PFSK-1 (cell line): ENCODE measurements around the gene VIT.

Source experiments
- FOXP2 ChIP-seq: optimal IDR thresholded peaks from 2 replicates; pipeline ENCODE3; 2011; ENCODE audit warnings: borderline replicate concordance, control low read depth, inconsistent platforms; ENCODE audit not compliant: insufficient read depth; ENCODE audit errors: extremely low read length, extremely low read depth
- POLR2AphosphoS5 ChIP-seq: IDR thresholded peaks from 2 replicates; pipeline ENCODE4 v1.6.1; 2012; ENCODE audit warnings: low read depth, mild to moderate bottlenecking, control low read depth, low read length, moderate library complexity
- SIN3A ChIP-seq: IDR thresholded peaks from 2 replicates; pipeline ENCODE4 v1.6.1; 2012; ENCODE audit warnings: mild to moderate bottlenecking, low read length, moderate library complexity, borderline replicate concordance; ENCODE audit not compliant: insufficient read depth
- TAF1 ChIP-seq: IDR thresholded peaks from 2 replicates; pipeline ENCODE4 v1.6.1; 2012; ENCODE audit warnings: low read length, control low read depth, borderline replicate concordance; ENCODE audit not compliant: insufficient read depth
- TF ChIP-seq, protein P1 (sequence below), 2 experiments: IDR thresholded peaks; 2 replicates each; pipeline versions ENCODE4 v1.6.1 to v1.8.0; 2011 to 2012; ENCODE audit warnings: low read depth in 2 of 2, low read length in 2 of 2, control low read depth in 1 of 2, inconsistent platforms in 1 of 2, mild to moderate bottlenecking in 1 of 2, moderate library complexity in 1 of 2; ENCODE audit not compliant: insufficient read depth in 1 of 2

The VIT gene

DNA sequence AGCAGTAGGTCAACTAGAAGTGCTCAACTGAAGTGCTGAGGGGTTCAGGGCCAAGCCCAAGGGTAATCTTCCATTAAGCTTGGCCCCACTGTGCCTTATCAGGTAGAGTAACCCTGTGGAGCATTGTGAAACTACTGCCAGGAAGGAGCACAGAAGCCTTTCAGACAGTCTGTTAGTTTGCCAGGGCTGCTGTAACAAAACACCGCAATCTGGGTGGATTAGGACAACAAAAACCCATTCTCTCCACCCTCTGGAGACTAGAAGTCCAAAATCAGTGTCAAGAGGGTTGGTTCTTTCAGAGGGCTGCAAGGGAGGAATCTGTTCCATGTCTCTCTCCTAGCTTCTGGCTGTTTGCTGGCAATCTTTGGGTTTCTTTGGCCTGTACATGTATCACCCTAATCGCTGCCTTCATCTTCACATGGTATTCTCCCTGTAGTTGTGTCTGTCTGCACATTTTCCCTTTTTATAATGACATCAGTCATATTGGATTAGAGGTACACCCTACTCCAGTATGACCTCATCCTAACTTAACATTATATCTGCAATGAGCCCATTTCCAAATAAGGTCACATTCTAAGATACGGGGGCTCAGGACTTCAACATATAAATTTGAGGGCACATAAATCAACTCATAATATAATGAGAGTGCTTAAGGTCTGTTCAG is 21.2 kb downstream of the VIT start:
- TF ChIP-seq POLR2AphosphoS5 (no peak), TAF1 (no peak), SIN3A (no peak), FOXP2 (no peak)
- TF ChIP-seq, protein P1, sequence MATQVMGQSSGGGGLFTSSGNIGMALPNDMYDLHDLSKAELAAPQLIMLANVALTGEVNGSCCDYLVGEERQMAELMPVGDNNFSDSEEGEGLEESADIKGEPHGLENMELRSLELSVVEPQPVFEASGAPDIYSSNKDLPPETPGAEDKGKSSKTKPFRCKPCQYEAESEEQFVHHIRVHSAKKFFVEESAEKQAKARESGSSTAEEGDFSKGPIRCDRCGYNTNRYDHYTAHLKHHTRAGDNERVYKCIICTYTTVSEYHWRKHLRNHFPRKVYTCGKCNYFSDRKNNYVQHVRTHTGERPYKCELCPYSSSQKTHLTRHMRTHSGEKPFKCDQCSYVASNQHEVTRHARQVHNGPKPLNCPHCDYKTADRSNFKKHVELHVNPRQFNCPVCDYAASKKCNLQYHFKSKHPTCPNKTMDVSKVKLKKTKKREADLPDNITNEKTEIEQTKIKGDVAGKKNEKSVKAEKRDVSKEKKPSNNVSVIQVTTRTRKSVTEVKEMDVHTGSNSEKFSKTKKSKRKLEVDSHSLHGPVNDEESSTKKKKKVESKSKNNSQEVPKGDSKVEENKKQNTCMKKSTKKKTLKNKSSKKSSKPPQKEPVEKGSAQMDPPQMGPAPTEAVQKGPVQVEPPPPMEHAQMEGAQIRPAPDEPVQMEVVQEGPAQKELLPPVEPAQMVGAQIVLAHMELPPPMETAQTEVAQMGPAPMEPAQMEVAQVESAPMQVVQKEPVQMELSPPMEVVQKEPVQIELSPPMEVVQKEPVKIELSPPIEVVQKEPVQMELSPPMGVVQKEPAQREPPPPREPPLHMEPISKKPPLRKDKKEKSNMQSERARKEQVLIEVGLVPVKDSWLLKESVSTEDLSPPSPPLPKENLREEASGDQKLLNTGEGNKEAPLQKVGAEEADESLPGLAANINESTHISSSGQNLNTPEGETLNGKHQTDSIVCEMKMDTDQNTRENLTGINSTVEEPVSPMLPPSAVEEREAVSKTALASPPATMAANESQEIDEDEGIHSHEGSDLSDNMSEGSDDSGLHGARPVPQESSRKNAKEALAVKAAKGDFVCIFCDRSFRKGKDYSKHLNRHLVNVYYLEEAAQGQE (IDR thresholded peaks at IDR 0.05; ENCODE audit: insufficient read depth in 1 of 2, low read depth in 2 of 2, low read length in 2 of 2) = no peak

DNA sequence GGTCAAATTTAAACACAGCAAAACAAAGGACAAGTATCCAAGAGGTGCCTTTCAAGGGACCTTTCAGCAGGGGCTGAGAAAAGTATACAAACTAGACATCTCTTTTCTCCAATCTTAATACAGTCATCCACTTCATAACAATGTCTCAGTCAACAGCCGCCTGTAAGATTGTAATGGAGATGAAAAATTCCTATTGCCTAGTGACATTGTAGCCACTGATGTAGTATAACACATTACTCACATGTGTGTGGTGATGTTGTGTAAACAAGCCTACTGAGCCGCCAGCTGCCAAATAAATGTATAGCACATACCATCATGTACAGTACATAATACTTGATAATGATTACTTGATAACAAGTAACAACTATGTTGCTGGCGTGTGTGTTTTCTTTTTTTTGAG is 31.0 kb downstream of the VIT start:
- TF ChIP-seq SIN3A = no peak
- TF ChIP-seq TAF1 = no peak
- TF ChIP-seq POLR2AphosphoS5 = no peak
- TF ChIP-seq, protein P1 (IDR thresholded peaks at IDR 0.05; ENCODE audit: insufficient read depth in 1 of 2, low read depth in 2 of 2, low read length in 2 of 2) = no peak

DNA sequence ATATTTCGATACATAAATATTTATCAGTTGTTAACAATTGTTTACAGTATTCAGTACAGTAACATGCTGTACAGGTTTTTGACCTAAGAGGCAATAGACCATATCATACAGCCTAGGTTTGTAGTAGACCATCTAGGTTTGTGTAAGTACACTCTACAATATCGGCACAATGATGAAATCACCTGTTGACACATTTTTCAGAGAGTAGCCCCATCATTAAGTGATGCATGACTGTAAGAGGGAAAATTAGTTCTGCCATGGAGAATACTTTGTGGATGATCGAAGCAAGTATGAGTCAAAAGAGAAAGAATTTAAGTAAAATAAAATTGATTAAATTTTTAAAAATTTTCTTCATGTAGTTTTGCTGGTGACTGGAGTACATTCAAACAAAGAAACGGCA is 32.6 kb downstream of the VIT start:
- TF ChIP-seq FOXP2 (no peak), TAF1 (no peak), POLR2AphosphoS5 (no peak)

DNA sequence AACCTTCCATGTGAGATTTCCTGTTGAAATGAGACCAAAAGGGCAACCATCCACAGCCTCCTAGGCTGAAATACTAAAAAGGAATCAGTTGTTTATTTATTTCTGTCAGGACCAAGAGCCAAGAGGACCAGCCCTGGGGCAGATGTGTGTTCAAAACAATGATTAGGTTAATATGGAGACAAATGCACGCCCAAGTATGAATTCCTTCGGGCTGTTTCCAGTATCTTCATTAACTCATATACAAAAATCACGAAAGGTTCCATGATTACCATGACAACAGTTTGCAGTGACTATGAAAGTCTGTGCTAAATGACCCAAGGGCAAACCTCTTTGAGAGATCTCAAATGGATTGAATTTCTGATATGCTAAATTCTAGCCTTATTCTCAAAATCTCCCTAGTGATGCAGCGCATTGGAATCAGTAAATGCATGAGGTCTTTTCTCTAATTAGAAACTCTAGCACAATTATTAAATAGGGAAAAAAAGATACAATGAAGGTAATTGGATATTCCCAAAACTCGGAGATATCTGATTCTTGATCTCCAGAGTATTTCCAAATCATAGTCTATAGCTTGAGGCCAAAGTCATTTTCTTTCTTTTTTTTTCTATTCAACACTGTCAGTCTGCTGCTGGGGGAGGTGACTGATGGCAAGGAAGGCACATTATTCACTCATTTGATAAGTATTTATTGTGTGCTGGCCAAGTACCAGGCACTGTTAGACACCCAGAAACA is 35.6 kb downstream of the VIT start:
- TF ChIP-seq POLR2AphosphoS5 (no peak), TAF1 (0 out of 2 replicates have a peak, but pooled peaks have one; percentile 32), FOXP2 (no peak)
- TF ChIP-seq, protein P1 (IDR thresholded peaks at IDR 0.05; ENCODE audit: insufficient read depth in 1 of 2, low read depth in 2 of 2, low read length in 2 of 2) = no peak

DNA sequence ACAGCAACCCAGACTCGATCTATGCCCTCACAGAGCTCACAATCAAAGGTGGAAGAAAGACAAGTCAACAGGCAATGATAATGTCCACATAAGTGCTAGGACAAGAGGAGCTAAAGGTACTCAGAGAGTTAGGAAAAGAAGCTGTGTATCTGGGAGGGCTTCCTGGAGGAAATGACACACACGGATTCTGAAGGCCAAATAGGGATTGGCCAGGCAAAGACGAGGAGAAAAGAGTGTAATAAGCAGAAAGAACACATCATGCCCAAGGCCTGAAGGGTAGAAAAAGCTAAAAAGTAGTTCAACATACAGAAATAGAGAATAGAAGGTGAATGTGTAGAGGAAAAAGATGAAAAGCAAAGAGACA is 36.1 kb downstream of the VIT start:
- TF ChIP-seq SIN3A (no peak), TAF1 (no peak), POLR2AphosphoS5 (no peak), FOXP2 (no peak)
- TF ChIP-seq, protein P1 (IDR thresholded peaks at IDR 0.05; ENCODE audit: insufficient read depth in 1 of 2, low read depth in 2 of 2, low read length in 2 of 2) = no peak
